ENCODE measurements around the gene BCL2L2. TPM values are rescaled to one million over a fixed set of nuclear protein-coding genes. Genes with fewer than 3 reads are reported as not detected.

The BCL2L2 gene
- total RNA-seq (2021; fragmentation: NEBNext Ultra II Directional; extraction: Animal tissue kit (Norgen Biotek cat#: 25700)) = 13.3 and 13.8 TPM in 2 replicates
- polyA plus RNA-seq (2011; rRNA removed) = 9.3 and 10.5 TPM in 2 replicates
- polyA plus RNA-seq (2011; cell fraction: cytosol; rRNA removed) = 14.7 TPM
- 11.6 TPM for polyA plus RNA-seq (2011; cell fraction: nucleus; rRNA removed)
- polyA plus RNA-seq (2012, experiment 1 of 2) = 16.7 to 19.3 TPM (median 18.0 TPM) in 4 replicates
- polyA plus RNA-seq (2012, experiment 2 of 2) = 5.7 TPM
- polyA plus RNA-seq (2013, experiment 1 of 2) = 6.5 TPM
- polyA plus RNA-seq (2013, experiment 2 of 2) = 5.9 TPM
- polyA minus RNA-seq (2011; rRNA and poly(A)+ RNA removed) = 10.6 and 10.8 TPM in 2 replicates
- polyA minus RNA-seq (2011; cell fraction: cytosol; rRNA and poly(A)+ RNA removed) = 5.8 TPM
- 10.5 TPM for polyA minus RNA-seq (2011; cell fraction: nucleus; rRNA and poly(A)+ RNA removed)
- long read RNA-seq, experiment 1, partial matches to known transcripts = 1 of 3 reads
- long read RNA-seq, experiment 1, other reads (novel, unspliced or antisense) = 1 of 3 reads
- long read RNA-seq, experiment 2 = 0 reads

GRCh38 chr14:23306412-23307145 is at the start of gene BCL2L2:
TSS of gene BCL2L2 (plus strand) at chr14:23306833. CDS start at chr14:23307768, 935 bp downstream.
- Histone ChIP-seq H2BK120ac (replicated peaks; ENCODE audit: low read depth, low read length) (no peak within 1 kb of the TSS), H2BK12ac (ENCODE audit: low read depth, low read length) (no peak within 1 kb of the TSS), H2BK20ac (ENCODE audit: low read length) (no peak within 1 kb of the TSS), H3K36me3 (ENCODE audit: control insufficient read depth in 2 of 4, insufficient read depth in 4 of 4, low read length in 3 of 4) (peaks cover 0 to 3% (median 1%) of the 10 kb centered on the region in 4 experiments; a peak in 4 of 8 replicates), H3K27ac (ENCODE audit: low read depth, low read length) (peak within 1 kb of the TSS; percentile 83; the same call in 1 of the 2 replicates), H3K9ac (replicated peaks in 1 of 4; ENCODE audit: extremely low read depth in 1 of 4, low read depth in 3 of 4, low read length in 3 of 4) (peak within 1 kb of the TSS; percentile 63 to 84 (median 78)), H3K23me2 (ENCODE audit: low read depth, low read length) (peaks cover 16% of the 10 kb centered on the region), H3K23ac (ENCODE audit: insufficient read length) (no peak within 1 kb of the TSS), H4K5ac (ENCODE audit: insufficient read length, low read depth, low read length) (peak within 1 kb of the TSS; percentile 44), H2BK15ac (ENCODE audit: low read length) (no peak within 1 kb of the TSS), H3K27me3 (replicated peaks in 1 of 4; ENCODE audit: control insufficient read depth in 3 of 4, extremely low read depth in 1 of 4, insufficient read depth in 3 of 4, low read length in 3 of 4) (peaks cover 0 to 12% (median 5%) of the 10 kb centered on the region in 4 experiments; a peak in 4 of 7 replicates), H4K8ac (ENCODE audit: extremely low read depth, insufficient read depth, low read length) (peak within 1 kb of the TSS; percentile 75; the same call in 1 of the 2 replicates), H3K79me2 (ENCODE audit: control insufficient read depth in 1 of 2, insufficient read depth in 2 of 2, low read length in 2 of 2) (peaks cover 0 to 2% of the 10 kb centered on the region in 2 experiments; a peak in 1 of 4 replicates), H3K4me2 (ENCODE audit: insufficient read depth in 1 of 2, low read depth in 2 of 2, low read length in 2 of 2) (peak within 1 kb of the TSS; percentile 81 to 97), H4K91ac (replicated peaks; ENCODE audit: insufficient read length, low read length) (peak within 1 kb of the TSS; percentile 47), H3K18ac (ENCODE audit: extremely low read depth, low read length) (peak within 1 kb of the TSS; percentile 75; the same call in 1 of the 2 replicates), H3K4me1 (replicated peaks in 1 of 4; ENCODE audit: control insufficient read depth in 3 of 4, insufficient read depth in 4 of 4, low read length in 3 of 4) (peaks cover 0 to 3% (median 1%) of the 10 kb centered on the region in 4 experiments; a peak in 4 of 7 replicates), H2AFZ (ENCODE audit: low read length) (peak within 1 kb of the TSS; percentile 99), H3K4ac (replicated peaks; ENCODE audit: insufficient read length, low read depth, low read length) (no peak within 1 kb of the TSS), H3K4me3 (ENCODE audit: extremely low read depth in 1 of 4, insufficient read depth in 2 of 4, low read depth in 3 of 4, low read length in 4 of 4) (peak within 1 kb of the TSS; percentile 57 to 90 (median 83)), H2BK5ac (ENCODE audit: low read depth, low read length) (peak within 1 kb of the TSS; percentile 53), H3K79me1 (ENCODE audit: low read depth, low read length) (peaks cover 2% of the 10 kb centered on the region; the same call in 1 of the 2 replicates), H3K56ac (replicated peaks; ENCODE audit: insufficient read length, low read depth, low read length) (peak within 1 kb of the TSS; percentile 28), H4K20me1 (replicated peaks in 1 of 2; ENCODE audit: control insufficient read depth in 1 of 2, insufficient read depth in 2 of 2, low read length in 2 of 2) (peaks cover 0 to 5% of the 10 kb centered on the region in 2 experiments), H3K9me3 (ENCODE audit: insufficient read depth in 2 of 2, low read depth in 1 of 2, low read length in 1 of 2) (no peaks in the 10 kb centered on the region), H3K14ac (ENCODE audit: insufficient read length) (no peak within 1 kb of the TSS), H2AK5ac (ENCODE audit: low read depth, low read length) (no peak within 1 kb of the TSS)
- no peak for FAIRE-seq
- ChIA-PET CTCF (ENCODE audit: partially characterized antibody) (interaction anchor here (0.5 to 5.7 kb wide), 12 partner anchors 11 to 185 kb away, joined by 3 to 40 read pairs (median 6); partner anchors contain the start of gene PABPN1), POLR2A (ENCODE audit: partially characterized antibody) (interaction anchor here (0.8 to 4.8 kb wide), 12 partner anchors 12 to 235 kb away, joined by 3 to 48 read pairs (median 3); partner anchors contain the start of genes ACIN1, C14orf119, HOMEZ and PABPN1)
- DNase-seq (ENCODE audit: low read depth in 1 of 2, low spot score in 2 of 2) = peak; percentile 70 to 90
- 4% methylated on average over 13 of the region's 24 CpGs; no CpG with 5 or more reads in 1 of the 2 experiments for WGBS, 2 experiments (ENCODE audit: extremely low coverage in 1 of 2, insufficient coverage in 1 of 2, insufficient read length in 1 of 2, insufficient replicate concordance in 2 of 2, low coverage in 1 of 2, low lambda C conversion rate in 2 of 2, missing lambda C conversion rate in 1 of 2)
- no peak for TF ChIP-seq RXRA (IDR thresholded peaks at IDR 0.05; ENCODE audit: insufficient read depth, low read depth, low read length)
- no peak for TF ChIP-seq BACH1 (IDR thresholded peaks at IDR 0.05; ENCODE audit: low read length)
- peak; percentile 63 for TF ChIP-seq PHF8 (conservative IDR thresholded peaks at IDR 0.05; ENCODE audit: low read depth, low read length)
- no peak for TF ChIP-seq BRCA1 (IDR thresholded peaks at IDR 0.05; ENCODE audit: low read depth, low read length)
- TF ChIP-seq EGR1 (IDR thresholded peaks at IDR 0.05; ENCODE audit: borderline replicate concordance, low read depth, low read length) = peak; percentile 48; the same call in 1 of the 2 replicates
- TF ChIP-seq SRF (IDR thresholded peaks at IDR 0.05; ENCODE audit: low read depth, low read length) = peak; percentile 88
- TF ChIP-seq CHD2 (IDR thresholded peaks at IDR 0.05; ENCODE audit: low read length) = 0 out of 2 replicates have a peak, but pooled peaks have one; percentile 47
- TF ChIP-seq TAF7 (optimal IDR thresholded peaks at IDR 0.05; ENCODE audit: borderline replicate concordance, low read depth, low read length) = peak; percentile 41

Data from H1 (cell line).